DOHH2 (cell line): ENCODE measurements around the gene POLG.

Source experiments
- H3F3A ChIP-seq: fragments of 200-600 bp; sonication (generic), shearing (Covaris generic); 2 replicates; pipeline ENCODE4 v1.6.0; 2016; ENCODE audit warnings: antibody characterized with exemption, mild to moderate bottlenecking; ENCODE audit not compliant: control insufficient read depth, insufficient read depth
- H3K27ac ChIP-seq: fragments of 200-600 bp; sonication (generic); 2 replicates; pipeline ENCODE4 v1.5.1; 2014; ENCODE audit warnings: low read depth, mild to moderate bottlenecking, low read length, moderate library complexity
- H3K27me3 ChIP-seq: fragments of 200-600 bp; sonication (generic); 2 replicates; pipeline ENCODE4 v1.6.1; 2014; ENCODE audit warnings: mild to moderate bottlenecking, low read length, mixed read lengths; ENCODE audit not compliant: control insufficient read depth
- H3K36me3 ChIP-seq: fragments of 200-600 bp; sonication (generic); 2 replicates; pipeline ENCODE4 v1.6.1; 2014; ENCODE audit warnings: mild to moderate bottlenecking, low read length, moderate library complexity, mixed read lengths; ENCODE audit not compliant: control insufficient read depth
- H3K4me1 ChIP-seq: fragments of 200-600 bp; sonication (generic); 2 replicates; pipeline ENCODE4 v1.6.1; 2014; ENCODE audit warnings: mild to moderate bottlenecking, low read length, mixed read lengths; ENCODE audit not compliant: control insufficient read depth
- H3K4me2 ChIP-seq: fragments of 200-600 bp; sonication (generic); 2 replicates; pipeline ENCODE4 v1.6.0; 2014; ENCODE audit warnings: mild to moderate bottlenecking, low read length, moderate library complexity
- H3K4me3 ChIP-seq: fragments of 200-600 bp; sonication (generic); 2 replicates; pipeline ENCODE4 v1.5.1; 2014; ENCODE audit warnings: mild to moderate bottlenecking, low read length, mixed read lengths
- H3K79me2 ChIP-seq: fragments of 200-600 bp; sonication (generic); 2 replicates; pipeline ENCODE4 v1.6.1; 2014; ENCODE audit warnings: mild to moderate bottlenecking, low read length, mixed read lengths; ENCODE audit not compliant: control insufficient read depth
- H3K9me2 ChIP-seq: fragments of 200-600 bp; sonication (generic); replicated peaks from 2 replicates; pipeline ENCODE4 v1.6.1; 2014; ENCODE audit warnings: mild to moderate bottlenecking, low read length, mixed read lengths; ENCODE audit not compliant: control insufficient read depth
- H3K9me3 ChIP-seq: fragments of 200-600 bp; sonication (generic); 2 replicates; pipeline ENCODE4 v1.6.1; 2014; ENCODE audit warnings: antibody characterized with exemption, low read length, mixed read lengths; ENCODE audit not compliant: control insufficient read depth, insufficient read depth
- H4K20me1 ChIP-seq: fragments of 200-600 bp; sonication (generic); 2 replicates; pipeline ENCODE4 v1.6.0; 2014; ENCODE audit warnings: low read depth, mild to moderate bottlenecking, antibody characterized with exemption, low read length, moderate library complexity; ENCODE audit not compliant: control insufficient read depth, insufficient read depth
- EZH2phosphoT487 ChIP-seq: fragments of 200-600 bp; sonication (generic); IDR thresholded peaks from 2 replicates; pipeline ENCODE4 v1.6.1; 2017; ENCODE audit warnings: borderline replicate concordance, mild to moderate bottlenecking, antibody characterized with exemption, low read length, moderate library complexity, mixed read lengths
- TF ChIP-seq, protein P1 (sequence below): fragments of 200-600 bp; sonication (generic); IDR thresholded peaks from one replicate; pipeline ENCODE4 v1.5.1; 2014; ENCODE audit warnings: antibody characterized with exemption, mild to moderate bottlenecking, low read depth, low read length; ENCODE audit not compliant: poor library complexity, severe bottlenecking

The POLG gene

DNA sequence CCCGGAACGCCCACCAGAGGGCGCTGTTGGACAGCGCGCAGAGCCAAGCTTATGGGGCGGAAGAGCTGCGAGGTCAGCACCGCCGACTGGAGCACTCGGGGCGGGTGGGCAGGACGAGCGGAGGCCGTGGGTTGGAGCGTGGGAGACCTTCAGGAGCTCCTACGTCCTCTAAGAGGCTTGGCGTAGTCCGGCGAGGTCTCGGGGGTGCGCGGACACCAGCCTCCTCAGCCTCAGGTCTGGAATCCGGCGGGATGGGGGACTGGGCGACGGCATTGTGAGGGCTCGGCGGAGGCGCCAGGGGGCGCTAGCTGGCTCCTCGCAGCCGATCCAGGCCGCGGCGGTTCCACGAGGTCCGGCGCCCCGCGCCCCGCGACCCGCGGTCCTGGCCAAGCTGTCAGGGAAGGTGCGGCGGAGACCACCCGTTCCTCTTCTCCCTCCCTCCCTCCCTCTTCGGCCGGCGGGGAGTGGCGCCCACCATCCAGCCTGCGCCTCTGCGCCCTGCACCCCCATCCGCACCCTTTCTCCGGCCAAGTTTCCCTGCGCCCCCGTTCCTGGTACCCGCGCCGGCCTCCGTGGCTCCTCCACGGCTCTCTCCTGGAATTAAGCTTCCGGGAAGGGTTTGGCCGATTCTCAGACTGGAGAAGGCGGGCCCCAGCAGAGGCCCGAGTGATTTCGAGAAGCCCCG lies 24.3 kb upstream of the POLG start:
- H3K27me3 ChIP-seq = peaks cover 81% of the 10 kb centered on the region

DNA sequence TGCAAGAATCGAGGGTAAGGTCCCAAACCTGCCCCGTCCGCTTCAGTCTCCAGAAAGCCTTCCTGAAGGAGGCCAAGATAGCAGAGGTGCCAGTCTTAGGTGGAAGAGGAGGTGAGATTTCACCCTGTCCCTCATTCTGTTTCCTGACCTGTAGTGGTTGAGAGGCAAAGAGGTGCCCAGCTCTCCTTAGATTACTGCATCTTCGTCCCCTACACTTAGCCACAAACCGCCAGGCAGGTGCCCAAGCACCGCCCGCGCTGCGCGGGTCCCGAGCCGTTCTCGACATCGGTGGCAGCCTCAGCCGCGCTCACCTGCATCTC lies 23.8 kb upstream of the POLG start:
- Histone ChIP-seq H3K79me2 (no peaks in the 10 kb centered on the region), H3K4me3 (peak overlapping the region; percentile 79), H3K9me2 (no peaks in the 10 kb centered on the region), H3K4me2 (peak overlapping the region; percentile 84), H3K9me3 (no peaks in the 10 kb centered on the region), H3K36me3 (no peaks in the 10 kb centered on the region), H3K27ac (no peak overlapping the region), H4K20me1 (no peaks in the 10 kb centered on the region), H3K27me3 (peaks cover 79% of the 10 kb centered on the region), H3F3A (no peaks in the 10 kb centered on the region), H3K4me1 (peaks cover 9% of the 10 kb centered on the region; the same call in 1 of the 2 replicates)
- TF ChIP-seq, protein P1, sequence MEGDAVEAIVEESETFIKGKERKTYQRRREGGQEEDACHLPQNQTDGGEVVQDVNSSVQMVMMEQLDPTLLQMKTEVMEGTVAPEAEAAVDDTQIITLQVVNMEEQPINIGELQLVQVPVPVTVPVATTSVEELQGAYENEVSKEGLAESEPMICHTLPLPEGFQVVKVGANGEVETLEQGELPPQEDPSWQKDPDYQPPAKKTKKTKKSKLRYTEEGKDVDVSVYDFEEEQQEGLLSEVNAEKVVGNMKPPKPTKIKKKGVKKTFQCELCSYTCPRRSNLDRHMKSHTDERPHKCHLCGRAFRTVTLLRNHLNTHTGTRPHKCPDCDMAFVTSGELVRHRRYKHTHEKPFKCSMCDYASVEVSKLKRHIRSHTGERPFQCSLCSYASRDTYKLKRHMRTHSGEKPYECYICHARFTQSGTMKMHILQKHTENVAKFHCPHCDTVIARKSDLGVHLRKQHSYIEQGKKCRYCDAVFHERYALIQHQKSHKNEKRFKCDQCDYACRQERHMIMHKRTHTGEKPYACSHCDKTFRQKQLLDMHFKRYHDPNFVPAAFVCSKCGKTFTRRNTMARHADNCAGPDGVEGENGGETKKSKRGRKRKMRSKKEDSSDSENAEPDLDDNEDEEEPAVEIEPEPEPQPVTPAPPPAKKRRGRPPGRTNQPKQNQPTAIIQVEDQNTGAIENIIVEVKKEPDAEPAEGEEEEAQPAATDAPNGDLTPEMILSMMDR = no peak
- no peak for TF ChIP-seq EZH2phosphoT487

More for the DNA sequence above, 24.3 kb upstream of the POLG start:
- H3F3A ChIP-seq = no peaks in the 10 kb centered on the region
- no peak for TF ChIP-seq EZH2phosphoT487
- TF ChIP-seq, protein P1 = peak; percentile 94
- peak overlapping the region; percentile 84 for H3K4me2 ChIP-seq
- H3K9me2 ChIP-seq = no peaks in the 10 kb centered on the region
- peaks cover 9% of the 10 kb centered on the region; the same call in 1 of the 2 replicates for H3K4me1 ChIP-seq
- no peaks in the 10 kb centered on the region for H3K36me3 ChIP-seq
- no peaks in the 10 kb centered on the region for H4K20me1 ChIP-seq
- no peaks in the 10 kb centered on the region for H3K9me3 ChIP-seq
- no peak overlapping the region for H3K27ac ChIP-seq
- H3K79me2 ChIP-seq = no peaks in the 10 kb centered on the region
- peak overlapping the region; percentile 79 for H3K4me3 ChIP-seq

DNA sequence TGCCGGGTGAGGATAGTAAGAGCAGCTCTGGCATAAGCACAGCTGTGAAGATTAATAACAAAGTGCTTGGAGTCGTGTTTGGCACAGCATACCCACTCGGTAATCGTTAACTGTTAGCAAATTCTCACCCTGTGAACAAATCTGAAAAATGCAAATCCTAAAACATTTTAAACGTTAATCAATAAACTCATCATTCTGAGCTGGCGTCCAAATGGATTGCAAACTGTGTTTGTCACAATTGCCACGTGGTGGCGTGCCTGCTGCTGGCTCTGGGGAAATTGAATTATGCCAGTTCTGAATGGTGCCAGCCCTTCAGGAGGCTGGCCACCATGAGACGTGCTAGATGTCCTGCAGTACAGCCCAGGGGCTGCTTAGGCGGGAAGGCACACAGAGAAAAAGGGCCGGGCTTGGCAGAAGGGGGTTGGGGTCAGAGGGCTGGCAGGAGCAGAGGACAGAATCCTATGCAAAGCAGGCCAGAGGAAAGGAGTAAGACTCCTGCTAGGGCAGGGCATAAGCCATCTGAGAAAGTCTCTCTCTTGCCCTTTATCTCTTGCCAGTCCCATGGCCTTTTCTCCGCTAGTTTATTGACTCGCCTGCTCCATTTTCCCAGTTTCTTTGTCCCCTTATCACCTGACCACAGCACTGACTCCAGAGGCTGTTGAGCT lies 22.1 kb upstream of the POLG start:
- Histone ChIP-seq H3K27me3 (peaks cover 65% of the 10 kb centered on the region), H3K4me2 (no peak overlapping the region), H3K36me3 (no peaks in the 10 kb centered on the region), H3K9me2 (no peaks in the 10 kb centered on the region), H4K20me1 (no peaks in the 10 kb centered on the region), H3K4me1 (peaks cover 9% of the 10 kb centered on the region; the same call in 1 of the 2 replicates), H3K9me3 (no peaks in the 10 kb centered on the region), H3K27ac (no peak overlapping the region), H3K79me2 (no peaks in the 10 kb centered on the region), H3F3A (no peaks in the 10 kb centered on the region), H3K4me3 (no peak overlapping the region)
- no peak for TF ChIP-seq EZH2phosphoT487
- TF ChIP-seq, protein P1 = peak; percentile 69
